ENCODE measurements around the gene APLP2.

APLP2 gene

GRCh38 chr11:130121445-130121978, 51.8 kb downstream of the APLP2 start:
- DNase-seq, result no peak

DNA sequence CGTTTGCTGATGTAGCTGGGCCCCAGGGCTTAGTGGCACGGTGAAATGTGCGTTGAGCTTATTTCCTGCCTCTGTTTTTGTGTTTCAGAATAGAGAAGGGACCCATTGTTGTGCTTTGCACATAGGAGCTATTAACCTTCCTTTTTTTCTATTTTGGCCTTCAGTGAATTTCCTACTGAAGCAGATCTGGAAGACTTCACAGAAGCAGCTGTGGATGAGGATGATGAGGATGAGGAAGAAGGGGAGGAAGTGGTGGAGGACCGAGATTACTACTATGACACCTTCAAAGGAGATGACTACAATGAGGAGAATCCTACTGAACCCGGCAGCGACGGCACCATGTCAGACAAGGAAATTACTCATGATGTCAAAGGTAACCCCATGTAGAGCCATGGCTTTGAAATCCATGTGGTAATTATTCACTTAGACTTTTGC, 52.5 kb downstream of the APLP2 start:
- no peak for DNase-seq

GRCh38 chr11:130123414-130124040, 53.8 kb downstream of the APLP2 start:
- DNase-seq, result no peak

DNA sequence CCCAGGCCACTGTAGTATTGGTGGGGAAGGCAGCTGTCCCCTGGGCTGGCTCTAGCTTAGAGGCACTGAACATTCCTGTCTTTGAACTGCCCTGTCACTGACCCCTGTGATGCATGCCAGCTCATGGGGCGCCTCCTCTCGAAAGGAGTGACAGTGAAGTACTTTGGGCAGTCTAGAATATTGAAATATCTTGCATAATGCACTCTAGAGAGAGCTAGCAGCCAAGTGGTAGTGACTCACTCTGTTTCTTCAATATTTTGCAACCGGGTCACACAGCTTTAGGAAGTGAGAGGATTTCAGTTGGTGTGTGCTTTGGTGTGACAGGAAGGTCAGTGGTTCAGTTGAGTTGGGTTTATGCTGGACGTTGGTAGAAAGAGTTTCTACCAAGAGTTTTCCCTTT, 54.4 kb downstream of the APLP2 start:
- no peak for DNase-seq

GRCh38 chr11:130125638-130126037, 55.9 kb downstream of the APLP2 start:
- DNase-seq, result no peak

GRCh38 chr11:130126516-130126915, 56.8 kb downstream of the APLP2 start:
- DNase-seq, result no peak

DNA sequence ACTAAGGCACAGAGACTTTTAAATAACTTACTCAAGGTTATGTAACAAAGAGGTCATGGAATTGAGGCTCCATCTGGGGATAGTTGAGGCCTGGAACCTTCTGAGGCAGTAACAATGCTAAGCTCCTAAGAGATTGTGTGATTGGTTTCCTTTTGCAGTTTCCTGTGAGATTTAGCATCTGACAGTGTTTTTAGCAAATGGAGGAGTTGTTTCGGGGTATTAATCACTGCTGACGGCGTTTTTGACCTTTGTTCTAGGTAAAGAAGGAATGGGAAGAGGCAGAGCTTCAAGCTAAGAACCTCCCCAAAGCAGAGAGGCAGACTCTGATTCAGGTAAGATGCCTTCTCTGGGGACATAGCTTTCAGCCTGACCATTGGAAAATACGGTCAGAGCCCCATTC, 57.8 kb downstream of the APLP2 start:
- DNase-seq, result no peak

- no peak for DNase-seq
These were observed 58.9 kb downstream of the APLP2 start for GRCh38 chr11:130128626-130129025.

DNA sequence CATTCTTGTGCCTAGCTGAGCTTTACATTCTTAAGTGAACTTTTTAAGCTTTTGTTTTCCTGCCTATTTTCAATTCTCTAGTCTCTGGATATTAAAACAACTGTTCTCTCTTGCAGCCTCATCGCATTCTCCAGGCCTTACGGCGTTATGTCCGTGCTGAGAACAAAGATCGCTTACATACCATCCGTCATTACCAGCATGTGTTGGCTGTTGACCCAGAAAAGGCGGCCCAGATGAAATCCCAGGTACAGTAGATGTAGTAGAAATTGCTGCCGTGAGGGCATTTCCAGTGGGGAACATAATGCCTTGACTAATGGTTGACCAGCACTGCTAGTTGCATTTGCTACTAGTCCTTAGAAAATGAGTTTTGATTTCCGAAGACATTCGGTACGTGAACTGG, 60.2 kb downstream of the APLP2 start:
- no peak for DNase-seq

GRCh38 chr11:130131961-130132850, 62.5 kb downstream of the APLP2 start:
- peak; percentile 34 for DNase-seq

- DNase-seq, result no peak
These were observed 64.0 kb downstream of the APLP2 start for GRCh38 chr11:130133716-130134115.

GRCh38 chr11:130136107-130136506, 66.4 kb downstream of the APLP2 start:
- no peak for DNase-seq

- no peak for DNase-seq
These were observed 68.3 kb downstream of the APLP2 start for GRCh38 chr11:130137999-130138398.

DNA sequence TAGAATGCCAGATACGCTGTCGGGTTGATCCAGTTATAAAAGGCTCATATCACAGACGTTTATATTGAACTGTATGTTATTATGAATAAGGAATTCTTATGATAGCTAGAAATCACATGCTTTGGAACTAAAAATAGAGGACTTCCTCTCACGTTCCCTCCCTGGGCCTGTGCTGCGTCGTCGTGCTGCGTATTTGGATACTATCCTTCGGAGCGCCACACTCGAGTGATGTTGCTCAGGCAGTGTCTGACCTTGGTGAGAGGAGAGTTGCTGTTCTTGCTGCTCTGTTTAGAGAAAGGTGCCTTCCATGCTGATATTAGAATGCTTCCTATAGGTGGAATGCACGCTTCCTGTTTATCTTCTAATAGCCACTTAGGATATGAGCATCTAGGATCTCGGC, 69.7 kb downstream of the APLP2 start:
- DNase-seq, result no peak

GRCh38 chr11:130141561-130142341, 72.1 kb downstream of the APLP2 start:
- DNase-seq, result no peak

DNA sequence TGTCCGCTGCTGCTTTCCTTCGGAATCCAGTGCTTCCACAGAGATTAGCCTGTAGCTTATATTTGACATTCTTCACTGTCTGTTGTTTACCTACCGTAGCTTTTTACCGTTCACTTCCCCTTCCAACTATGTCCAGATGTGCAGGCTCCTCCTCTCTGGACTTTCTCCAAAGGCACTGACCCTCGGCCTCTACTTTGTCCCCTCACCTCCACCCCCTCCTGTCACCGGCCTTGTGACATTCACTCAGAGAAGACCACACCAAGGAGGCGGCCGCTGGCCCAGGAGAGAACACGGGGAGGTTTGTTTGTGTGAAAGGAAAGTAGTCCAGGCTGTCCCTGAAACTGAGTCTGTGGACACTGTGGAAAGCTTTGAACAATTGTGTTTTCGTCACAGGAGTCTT, 74.4 kb downstream of the APLP2 start:
- DNase-seq, result no peak

DNA sequence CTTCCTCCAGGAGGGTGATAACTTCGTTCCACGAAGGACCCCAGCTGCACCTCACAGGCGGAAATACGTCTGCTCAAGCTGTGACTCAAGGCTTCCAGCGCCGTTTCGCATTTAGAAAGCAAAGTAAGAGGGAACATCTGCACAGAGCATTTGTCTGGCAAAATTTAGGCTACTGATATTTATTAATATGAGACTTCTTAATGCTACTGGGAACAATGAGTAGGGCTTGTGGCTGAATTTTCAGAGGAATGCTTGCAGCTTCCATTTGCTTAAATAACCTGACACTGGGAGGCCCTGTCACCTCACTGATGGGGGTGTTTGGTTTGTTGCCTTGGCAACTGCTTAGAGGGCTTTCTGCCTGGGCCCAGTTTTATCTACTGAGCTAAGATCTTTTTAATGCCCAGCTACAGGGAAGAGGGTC, 75.2 kb downstream of the APLP2 start:
- no peak for DNase-seq

- DNase-seq, result no peak
These were observed 75.7 kb downstream of the APLP2 start for GRCh38 chr11:130145311-130145812.

- DNase-seq, result no peak
These were observed 76.5 kb downstream of the APLP2 start for GRCh38 chr11:130145975-130146776.

DNA sequence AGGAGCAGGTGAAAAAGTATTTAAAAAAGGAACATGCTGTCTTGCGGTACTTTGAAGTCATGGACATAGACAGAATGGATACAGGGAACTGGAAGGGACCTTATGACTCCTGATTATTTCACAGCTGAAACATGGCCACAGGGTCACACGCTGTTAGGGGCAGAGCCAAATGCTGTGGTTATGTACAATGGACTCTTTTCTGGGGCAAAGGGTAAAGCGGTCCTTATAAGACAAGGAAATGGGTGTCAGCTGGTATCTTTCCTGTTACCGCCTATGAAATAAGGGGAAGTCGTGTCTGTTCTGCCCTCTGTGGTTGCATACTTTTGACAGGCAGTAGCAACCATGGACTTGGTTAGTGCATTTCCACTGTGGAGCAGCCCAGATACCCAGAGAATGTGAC, 77.1 kb downstream of the APLP2 start:
- DNase-seq, result no peak

GRCh38 chr11:130148796-130149326, 79.2 kb downstream of the APLP2 start:
- DNase-seq, result no peak

DNA sequence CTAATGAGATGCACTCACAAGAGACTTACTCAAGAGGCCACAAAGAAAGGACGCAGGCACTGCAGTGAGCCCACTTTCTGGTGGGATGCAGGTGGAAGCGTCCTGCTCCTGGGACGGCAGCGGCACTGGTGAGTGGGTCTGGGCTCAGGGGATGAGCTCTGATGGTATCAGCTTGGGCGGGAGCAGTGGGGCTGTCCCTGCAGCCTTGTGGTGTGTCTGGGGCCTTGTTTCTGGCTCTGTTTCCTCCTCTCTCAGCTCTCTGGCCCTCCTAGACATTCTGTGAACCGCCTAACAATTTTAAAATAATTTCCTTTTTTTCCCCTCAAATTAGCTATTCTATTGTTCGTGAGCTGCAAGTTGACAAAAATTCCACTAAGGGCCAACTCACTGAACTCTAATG, 81.1 kb downstream of the APLP2 start:
- no peak for DNase-seq
